BLaER1 (cell line): Measurements from ENCODE around the gene TAPT1.
"Not testable (repeated sequence)": the region's sequence is repeated elsewhere in the genome, so short reads cannot be mapped to it uniquely, and the experiment has no call there.

ENCODE experiments used
- H3K27ac ChIP-seq: shearing (Covaris generic); formaldehyde crosslinking; 2 replicates; pipeline ENCODE4 v1.8.1; 2022
- H3K27me3 ChIP-seq: shearing (Covaris generic); formaldehyde crosslinking; 2 replicates; pipeline ENCODE4 v1.8.1; 2022
- H3K36me3 ChIP-seq: shearing (Covaris generic); formaldehyde crosslinking; 2 replicates; pipeline ENCODE4 v1.8.1; 2022
- H3K4me1 ChIP-seq: shearing (Covaris generic); formaldehyde crosslinking; 2 replicates; pipeline ENCODE4 v1.8.1; 2022
- H3K4me2 ChIP-seq: shearing (Covaris generic); formaldehyde crosslinking; 2 replicates; pipeline ENCODE4 v1.8.1; 2022
- H3K4me3 ChIP-seq: shearing (Covaris generic); formaldehyde crosslinking; 2 replicates; pipeline ENCODE4 v1.8.1; 2022
- H3K9ac ChIP-seq: shearing (Covaris generic); formaldehyde crosslinking; 2 replicates; pipeline ENCODE4 v1.8.1; 2022
- H3K9me3 ChIP-seq: shearing (Covaris generic); formaldehyde crosslinking; 2 replicates; pipeline ENCODE4 v1.8.1; 2022
- H4K20me1 ChIP-seq: shearing (Covaris generic); formaldehyde crosslinking; 2 replicates; pipeline ENCODE4 v1.8.1; 2022
- Cebpa-rat ChIP-seq: shearing (Covaris generic); IDR thresholded peaks from 2 replicates; pipeline ENCODE4 v1.8.1; 2022

Gene TAPT1

DNA sequence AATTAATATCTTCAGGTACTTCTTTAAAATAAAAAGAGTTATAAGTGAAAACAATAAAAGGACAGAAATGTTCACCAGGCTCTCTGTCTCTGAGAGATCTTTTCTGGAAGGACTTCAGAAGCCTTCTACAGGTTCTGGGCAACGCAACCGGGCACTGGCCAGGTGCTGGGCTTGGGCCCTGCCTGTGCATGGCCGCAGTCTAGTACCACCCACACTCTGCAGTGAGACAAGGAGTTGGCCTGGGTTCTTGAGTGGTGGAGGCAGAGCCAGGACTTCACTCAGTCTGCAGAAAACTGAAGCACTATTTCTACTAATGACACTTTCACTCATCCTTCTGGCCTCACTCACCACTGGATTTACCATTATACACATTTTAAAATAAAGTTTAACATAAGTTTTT lies 21.8 kb downstream of the TAPT1 start:
- Histone ChIP-seq H3K9me3 (no peaks in the 10 kb centered on the region), H3K36me3 (peaks cover 11% of the 10 kb centered on the region; the same call in 1 of the 2 replicates), H3K27ac (no peak overlapping the region), H3K27me3 (no peaks in the 10 kb centered on the region), H3K4me1 (peaks cover 33% of the 10 kb centered on the region), H3K4me2 (peak overlapping the region; percentile 63; the same call in 1 of the 2 replicates), H3K4me3 (no peak overlapping the region), H4K20me1 (peaks cover 90% of the 10 kb centered on the region), H3K9ac (no peak overlapping the region)
- no peak for TF ChIP-seq Cebpa-rat

DNA sequence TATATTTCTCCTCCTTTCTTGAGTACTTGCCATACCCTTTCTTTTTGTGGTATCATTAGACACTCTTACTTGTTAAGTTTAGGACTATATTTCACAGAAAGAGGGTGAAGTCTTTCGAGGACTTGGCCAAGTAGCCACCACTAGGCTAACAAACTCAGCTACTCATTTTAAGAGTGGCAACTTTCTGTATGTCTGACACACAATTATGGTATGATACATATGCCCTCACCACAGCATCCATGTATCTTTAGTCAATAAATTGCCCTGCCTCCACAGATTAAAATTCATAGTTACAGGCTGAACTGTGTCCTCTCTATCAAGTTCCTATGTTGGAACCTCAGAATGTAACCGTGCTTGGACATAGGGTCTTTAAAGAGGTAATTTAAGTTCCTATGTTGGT lies 23.2 kb downstream of the TAPT1 start:
- TF ChIP-seq Cebpa-rat = no peak
- Histone ChIP-seq H3K36me3 (peaks cover 9% of the 10 kb centered on the region; the same call in 1 of the 2 replicates), H3K9me3 (no peaks in the 10 kb centered on the region), H3K27ac (no peak overlapping the region), H3K9ac (no peak overlapping the region), H3K4me1 (peaks cover 33% of the 10 kb centered on the region), H3K4me2 (no peak overlapping the region), H3K27me3 (no peaks in the 10 kb centered on the region), H4K20me1 (peaks cover 78% of the 10 kb centered on the region), H3K4me3 (no peak overlapping the region)

- H3K27ac ChIP-seq = no peak overlapping the region
- peaks cover 73% of the 10 kb centered on the region for H4K20me1 ChIP-seq
- H3K4me1 ChIP-seq = peaks cover 33% of the 10 kb centered on the region
- H3K36me3 ChIP-seq = peaks cover 9% of the 10 kb centered on the region; the same call in 1 of the 2 replicates
- H3K27me3 ChIP-seq = no peaks in the 10 kb centered on the region
- no peak overlapping the region for H3K4me2 ChIP-seq
- no peak overlapping the region for H3K4me3 ChIP-seq
- no peak overlapping the region for H3K9ac ChIP-seq
- TF ChIP-seq Cebpa-rat = no peak
- H3K9me3 ChIP-seq = no peaks in the 10 kb centered on the region
Observed at GRCh38 chr4:16202598-16202997, 23.7 kb downstream of the TAPT1 start.

DNA sequence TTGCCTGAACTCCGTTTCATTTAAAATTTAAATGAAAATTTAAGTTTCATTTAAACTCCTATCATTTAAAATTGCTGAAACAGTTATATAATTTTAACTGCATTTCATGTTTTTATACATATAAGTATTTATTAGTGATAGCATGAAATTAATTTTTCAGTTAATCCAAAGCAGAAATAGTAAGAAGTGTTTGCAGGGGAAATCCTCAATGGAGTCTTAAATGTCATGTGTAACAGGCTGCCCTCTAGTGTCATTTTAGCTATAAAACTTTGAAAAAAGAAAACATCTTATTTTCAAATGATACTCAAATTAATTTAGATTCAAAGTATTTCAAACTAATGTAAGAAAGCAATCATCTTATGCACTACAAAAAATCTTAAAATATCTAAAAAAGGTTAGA lies 27.2 kb downstream of the TAPT1 start:
- peaks cover 13% of the 10 kb centered on the region for H3K4me1 ChIP-seq
- no peak overlapping the region for H3K9ac ChIP-seq
- TF ChIP-seq Cebpa-rat = no peak
- H4K20me1 ChIP-seq = peaks cover 51% of the 10 kb centered on the region
- no peak overlapping the region for H3K4me2 ChIP-seq
- peaks cover 8% of the 10 kb centered on the region; the same call in 1 of the 2 replicates for H3K36me3 ChIP-seq
- H3K27me3 ChIP-seq = no peaks in the 10 kb centered on the region
- no peaks in the 10 kb centered on the region for H3K9me3 ChIP-seq
- no peak overlapping the region for H3K4me3 ChIP-seq
- H3K27ac ChIP-seq = no peak overlapping the region

DNA sequence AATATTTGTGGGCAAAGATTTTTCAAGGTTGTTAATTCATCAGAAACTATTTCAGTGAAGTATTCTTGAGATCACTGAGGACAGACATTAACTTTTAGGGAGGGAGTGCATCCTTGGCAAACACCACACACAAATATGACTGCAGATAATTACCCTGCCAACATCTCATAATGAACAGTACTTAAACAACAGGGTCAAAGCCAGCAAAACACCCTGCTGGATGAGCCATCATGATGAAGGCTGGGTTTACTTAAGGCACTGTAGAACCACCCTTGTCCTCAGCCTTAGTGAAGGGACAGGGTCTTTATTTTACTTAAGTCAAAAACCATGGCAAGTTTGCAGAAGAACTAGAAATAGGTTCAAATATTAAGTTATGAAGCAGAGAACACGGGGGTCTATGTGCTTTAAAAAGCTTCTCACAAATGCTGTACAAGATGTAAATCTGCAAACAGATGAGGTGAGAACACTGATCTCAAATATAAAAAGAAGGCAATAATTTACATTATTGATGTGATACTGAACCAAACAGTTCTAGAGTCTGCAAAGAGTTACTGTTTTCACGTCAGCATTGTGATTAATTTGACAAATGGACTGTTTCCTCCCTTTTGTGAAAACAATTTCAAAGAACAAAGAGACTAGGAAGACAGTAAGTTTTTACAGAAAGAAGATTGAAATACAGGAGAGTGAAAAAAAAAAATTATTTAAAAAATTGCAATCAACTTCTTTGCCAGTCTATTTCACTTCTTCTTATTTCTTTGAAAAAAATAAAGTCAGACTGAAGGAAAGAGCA lies 28.2 kb downstream of the TAPT1 start:
- no peak overlapping the region for H3K4me3 ChIP-seq
- no peak for TF ChIP-seq Cebpa-rat
- H3K27ac ChIP-seq = no peak overlapping the region
- peaks cover 12% of the 10 kb centered on the region; the same call in 1 of the 2 replicates for H3K36me3 ChIP-seq
- H3K4me2 ChIP-seq = no peak overlapping the region
- no peaks in the 10 kb centered on the region for H3K27me3 ChIP-seq
- no peaks in the 10 kb centered on the region for H3K9me3 ChIP-seq
- H3K4me1 ChIP-seq = peaks cover 13% of the 10 kb centered on the region
- H3K9ac ChIP-seq = no peak overlapping the region
- H4K20me1 ChIP-seq = peaks cover 47% of the 10 kb centered on the region

DNA sequence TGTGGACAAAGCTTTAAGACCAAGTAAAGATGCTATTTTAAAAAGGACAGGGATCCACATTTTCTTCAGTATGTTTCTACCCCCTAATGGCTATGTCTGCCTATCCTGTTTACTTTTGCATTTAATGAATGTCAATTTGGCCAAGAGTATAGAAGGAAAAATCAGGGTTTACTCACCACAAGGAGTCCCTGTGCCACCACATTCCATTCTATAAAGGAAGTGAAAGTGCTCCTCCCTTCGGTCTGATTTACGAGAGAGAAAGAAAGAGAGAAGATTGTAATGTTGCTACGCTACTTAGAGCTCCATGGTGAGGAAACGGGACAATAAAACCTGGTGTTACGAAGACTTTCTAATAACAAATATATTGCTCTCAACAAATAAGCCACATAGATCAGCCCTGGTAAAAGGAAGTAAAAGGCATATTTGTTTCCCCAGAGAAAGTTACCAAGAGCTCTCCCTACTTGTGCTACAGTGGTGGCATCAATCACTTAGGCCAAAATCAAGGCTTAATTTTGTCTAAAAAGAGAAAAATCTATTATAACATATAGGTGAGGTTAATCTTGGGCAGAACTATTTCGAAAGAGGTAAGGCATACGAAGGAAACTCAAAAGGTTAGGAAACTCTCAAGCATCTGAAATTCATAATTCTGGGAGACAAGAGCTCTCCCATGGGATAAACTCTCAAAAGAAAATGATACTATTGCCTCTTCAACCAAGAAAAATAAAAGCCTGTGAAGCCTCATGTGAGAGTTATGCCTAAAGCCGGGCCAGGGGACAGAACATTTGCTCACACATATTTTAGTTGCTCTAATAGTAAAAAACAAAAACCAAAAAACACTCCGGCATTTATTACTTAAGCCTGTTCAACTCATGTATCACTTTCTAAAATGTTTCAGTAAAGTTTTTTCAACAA lies 29.5 kb downstream of the TAPT1 start:
- peaks cover 10% of the 10 kb centered on the region; the same call in 1 of the 2 replicates for H3K36me3 ChIP-seq
- H4K20me1 ChIP-seq = peaks cover 36% of the 10 kb centered on the region
- H3K9ac ChIP-seq = no peak overlapping the region
- H3K27me3 ChIP-seq = no peaks in the 10 kb centered on the region
- H3K4me3 ChIP-seq = no peak overlapping the region
- TF ChIP-seq Cebpa-rat = no peak
- H3K4me2 ChIP-seq = peak overlapping the region; percentile 49
- peaks cover 13% of the 10 kb centered on the region for H3K4me1 ChIP-seq
- no peak overlapping the region for H3K27ac ChIP-seq
- H3K9me3 ChIP-seq = no peaks in the 10 kb centered on the region

- no peak for TF ChIP-seq Cebpa-rat
- H3K27me3 ChIP-seq = no peaks in the 10 kb centered on the region
- H3K9ac ChIP-seq = no peak overlapping the region
- peaks cover 13% of the 10 kb centered on the region for H3K4me1 ChIP-seq
- H4K20me1 ChIP-seq = peaks cover 30% of the 10 kb centered on the region
- no peaks in the 10 kb centered on the region for H3K9me3 ChIP-seq
- H3K36me3 ChIP-seq = peaks cover 16% of the 10 kb centered on the region
- no peak overlapping the region for H3K4me2 ChIP-seq
- no peak overlapping the region for H3K4me3 ChIP-seq
- no peak overlapping the region for H3K27ac ChIP-seq
Observed at GRCh38 chr4:16195209-16195608, 31.1 kb downstream of the TAPT1 start.

- peaks cover 13% of the 10 kb centered on the region for H3K4me1 ChIP-seq
- H3K27ac ChIP-seq, H3K4me3 ChIP-seq, H3K4me2 ChIP-seq, H3K9me3 ChIP-seq, H3K9ac ChIP-seq, H3K27me3 ChIP-seq: not testable (repeated sequence)
- H3K36me3 ChIP-seq = peaks cover 20% of the 10 kb centered on the region
- H4K20me1 ChIP-seq = peaks cover 26% of the 10 kb centered on the region
Observed at GRCh38 chr4:16194798-16195197, 31.5 kb downstream of the TAPT1 start.

GRCh38 chr4:16194214-16194613 lies 32.1 kb downstream of the TAPT1 start:
- Histone ChIP-seq H3K4me3 (no peak overlapping the region), H3K27me3 (no peaks in the 10 kb centered on the region), H3K4me2 (no peak overlapping the region), H3K36me3 (peaks cover 26% of the 10 kb centered on the region), H3K27ac (no peak overlapping the region), H4K20me1 (peaks cover 20% of the 10 kb centered on the region; the same call in 1 of the 2 replicates), H3K9me3 (no peaks in the 10 kb centered on the region), H3K4me1 (peaks cover 13% of the 10 kb centered on the region), H3K9ac (no peak overlapping the region)
- TF ChIP-seq Cebpa-rat = no peak
